Endodermal cell (in vitro differentiated cells): Measurements from ENCODE around the gene NID1. TPM values are rescaled to one million over a fixed set of nuclear protein-coding genes. Genes with fewer than 3 reads are reported as not detected.

Experiments
- DNase-seq: peaks from one replicate; pipeline ENCODE4 v3.0.0-alpha.2; 2017
- H3K27ac ChIP-seq: 2 replicates; pipeline ENCODE4 v1.5.1; 2013; ENCODE audit warnings: mild to moderate bottlenecking, low read depth, low read length, moderate library complexity
- H3K27me3 ChIP-seq: 2 replicates; pipeline ENCODE4 v1.6.1; 2013; ENCODE audit warnings: mild to moderate bottlenecking, low read length, moderate library complexity; ENCODE audit not compliant: insufficient read depth, control insufficient read depth, poor library complexity, severe bottlenecking
- H3K36me3 ChIP-seq: 2 replicates; pipeline ENCODE4 v1.7.0; 2013; ENCODE audit warnings: mild to moderate bottlenecking, low read length, moderate library complexity; ENCODE audit not compliant: control insufficient read depth, insufficient read depth
- H3K4me1 ChIP-seq: one replicate; pipeline ENCODE4 v1.7.0; 2013; ENCODE audit warnings: low read length; ENCODE audit not compliant: control insufficient read depth, insufficient read depth
- H3K4me3 ChIP-seq: 2 replicates; pipeline ENCODE4 v1.5.1; 2013; ENCODE audit warnings: mild to moderate bottlenecking, low read length, moderate library complexity
- H3K9ac ChIP-seq: 2 replicates; pipeline ENCODE4 v1.6.1; 2013; ENCODE audit warnings: mild to moderate bottlenecking, low read length, moderate library complexity; ENCODE audit not compliant: poor library complexity, severe bottlenecking; ENCODE audit errors: extremely low read depth
- H3K9me3 ChIP-seq: 2 replicates; pipeline ENCODE4 v1.6.1; 2013; ENCODE audit warnings: mild to moderate bottlenecking, low read length, moderate library complexity; ENCODE audit not compliant: control insufficient read depth
- H3K27ac Mint-ChIP-seq: 2 replicates; pipeline ENCODE4 v1.8.0; 2020; ENCODE audit warnings: mixed read lengths
- H3K27me3 Mint-ChIP-seq: 2 replicates; pipeline ENCODE4 v1.8.0; 2021; ENCODE audit warnings: mild to moderate bottlenecking, mixed read lengths; ENCODE audit not compliant: insufficient read depth
- H3K36me3 Mint-ChIP-seq: 2 replicates; pipeline ENCODE4 v1.8.0; 2020; ENCODE audit warnings: low read depth, mixed read lengths
- H3K4me1 Mint-ChIP-seq: 2 replicates; pipeline ENCODE4 v1.8.0; 2020; ENCODE audit warnings: mixed read lengths
- H3K4me3 Mint-ChIP-seq: 2 replicates; pipeline ENCODE4 v1.8.0; 2020; ENCODE audit warnings: mild to moderate bottlenecking, moderate library complexity, mixed read lengths
- H3K9me3 Mint-ChIP-seq: 2 replicates; pipeline ENCODE4 v1.8.0; 2020; ENCODE audit warnings: mild to moderate bottlenecking, mixed read lengths
- CTCF ChIP-seq: fragments of 200-600 bp; sonication (generic); conservative IDR thresholded peaks from 2 replicates; pipeline ENCODE4 v1.5.0; 2021; ENCODE audit warnings: antibody characterized with exemption, mild to moderate bottlenecking
- WGBS, 2 experiments: methylation state at CpG; one replicate each; pipeline versions ENCODE4 v1.1.5 to v1.1.7; 2013; ENCODE audit warnings: missing lambda C conversion rate in 2 of 2, mixed read lengths in 1 of 2; ENCODE audit not compliant: insufficient coverage in 1 of 2, insufficient read length in 1 of 2; 5-methylcytosine and 5-hydroxymethylcytosine counted together
- total RNA-seq, 2 donors: library from RNA; stranded (reverse); fragmentation: NEBNext Ultra II Directional in 1 of 2; extraction: Animal tissue kit (Norgen Biotek cat#: 25700) in 1 of 2; gene quantifications; 2 replicates in 1 of 2; 3 replicates in 1 of 2; pipeline ENCODE4 v1.2.1, GENCODE V29; 2021

NID1 gene
- total RNA-seq, 2 donors from 2014 or later = 12.7 to 18.3 TPM

- TF ChIP-seq CTCF = no peak
Measured at GRCh38 chr1:236002572-236002971, 62.3 kb downstream of the NID1 start.

DNA sequence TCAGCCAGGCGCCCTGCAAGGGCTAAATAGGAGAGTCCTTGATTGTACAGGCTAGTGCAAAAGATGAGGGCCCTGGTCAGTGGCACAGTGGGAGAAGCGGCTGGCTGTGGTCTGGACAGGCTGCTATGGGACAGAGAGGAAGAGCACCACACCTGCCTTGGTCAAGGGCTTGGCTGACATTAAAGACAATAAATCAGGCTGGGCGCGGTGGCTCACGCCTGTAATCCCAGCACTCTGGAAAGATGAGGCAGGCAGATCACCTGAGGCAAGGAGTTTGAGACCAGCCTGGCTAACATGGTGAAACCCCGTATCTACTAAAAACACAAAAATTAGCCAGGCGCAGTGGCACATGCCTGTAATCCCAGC, 62.9 kb downstream of the NID1 start:
- Histone ChIP-seq H3K4me1 (no peaks in the 10 kb centered on the region), H3K4me3 (no peak overlapping the region), H3K36me3 (no peaks in the 10 kb centered on the region), H3K27me3 (no peaks in the 10 kb centered on the region), H3K9ac (no peak overlapping the region), H3K27ac (no peak overlapping the region), H3K9me3 (no peaks in the 10 kb centered on the region)
- H3K9me3 Mint-ChIP-seq = no peaks in the 10 kb centered on the region
- H3K36me3 Mint-ChIP-seq = no peaks in the 10 kb centered on the region
- 90 to 96% methylated on average over 7 of the region's 7 CpGs for WGBS, 2 experiments
- no peak overlapping the region for H3K27ac Mint-ChIP-seq
- no peak for DNase-seq
- H3K4me3 Mint-ChIP-seq = no peak overlapping the region
- no peaks in the 10 kb centered on the region for H3K27me3 Mint-ChIP-seq
- TF ChIP-seq CTCF = no peak
- peaks cover 7% of the 10 kb centered on the region for H3K4me1 Mint-ChIP-seq

More at GRCh38 chr1:236002572-236002971, 62.3 kb downstream of the NID1 start:
- no peaks in the 10 kb centered on the region for H3K9me3 ChIP-seq
- Mint-ChIP-seq H3K27me3 (no peaks in the 10 kb centered on the region), H3K36me3 (no peaks in the 10 kb centered on the region), H3K27ac (peak overlapping the region; percentile 12), H3K9me3 (no peaks in the 10 kb centered on the region), H3K4me3 (no peak overlapping the region), H3K4me1 (peaks cover 7% of the 10 kb centered on the region)
- H3K4me1 ChIP-seq = no peaks in the 10 kb centered on the region
- DNase-seq = peak; percentile 58
- H3K36me3 ChIP-seq = no peaks in the 10 kb centered on the region
- no peak overlapping the region for H3K4me3 ChIP-seq
- no peak overlapping the region for H3K27ac ChIP-seq
- H3K27me3 ChIP-seq = no peaks in the 10 kb centered on the region
- H3K9ac ChIP-seq = no peak overlapping the region
- 78 to 93% methylated on average over 10 to 11 of the region's 11 CpGs for WGBS, 2 experiments

GRCh38 chr1:236000781-236001180, 64.1 kb downstream of the NID1 start:
- H3K4me1 ChIP-seq = no peaks in the 10 kb centered on the region

More at GRCh38 chr1:236000781-236001180, 64.1 kb downstream of the NID1 start:
- Histone ChIP-seq H3K4me3 (no peak overlapping the region), H3K9ac (no peak overlapping the region), H3K27me3 (no peaks in the 10 kb centered on the region), H3K27ac (no peak overlapping the region), H3K36me3 (no peaks in the 10 kb centered on the region), H3K9me3 (no peaks in the 10 kb centered on the region)
- no peak for DNase-seq
- Mint-ChIP-seq H3K9me3 (no peaks in the 10 kb centered on the region), H3K4me3 (no peak overlapping the region), H3K4me1 (peaks cover 7% of the 10 kb centered on the region), H3K27me3 (no peaks in the 10 kb centered on the region), H3K36me3 (no peaks in the 10 kb centered on the region), H3K27ac (no peak overlapping the region)
- TF ChIP-seq CTCF = no peak
- 92 to 93% methylated on average over 3 to 6 of the region's 6 CpGs for WGBS, 2 experiments
